Measurements from ENCODE around the gene DNM3.

Gene DNM3

DNA sequence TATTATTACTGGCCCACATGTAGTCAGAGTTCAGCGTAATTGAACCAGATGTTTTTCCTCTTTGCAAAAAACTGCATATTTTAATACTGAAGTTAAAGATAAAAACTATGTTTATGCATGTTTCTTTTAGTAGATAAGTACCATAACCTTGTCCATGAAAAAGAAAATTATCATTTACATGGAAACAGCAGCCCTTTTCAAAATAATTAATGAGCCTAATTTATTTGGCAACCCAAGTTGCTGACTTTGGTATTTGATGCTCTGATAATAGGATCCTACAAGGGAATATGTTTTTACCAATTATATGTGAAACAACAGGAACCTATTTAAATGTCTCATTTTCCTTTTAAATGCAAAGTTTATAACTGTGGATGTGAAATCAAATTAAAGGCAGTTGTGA lies 297.9 kb downstream of the DNM3 start:
- Histone ChIP-seq H3K79me2 (ENCODE audit: insufficient read depth, low read length) (no peaks in the 10 kb centered on the region), H3K4me3 (ENCODE audit: low read depth, low read length, poor library complexity, severe bottlenecking) (no peak overlapping the region), H3K9ac (ENCODE audit: low read length) (no peak overlapping the region), H3K27ac (ENCODE audit: low read depth, low read length, poor library complexity, severe bottlenecking) (no peak overlapping the region), H3K27me3 (ENCODE audit: insufficient read depth, low read length) (no peaks in the 10 kb centered on the region), H2AFZ (ENCODE audit: low read length) (no peak overlapping the region), H4K20me1 (ENCODE audit: insufficient read depth, low read length) (no peaks in the 10 kb centered on the region), H3K9me3 (ENCODE audit: low read length) (no peaks in the 10 kb centered on the region), H3K4me2 (ENCODE audit: low read length) (no peak overlapping the region), H3K4me1 (ENCODE audit: insufficient read depth, low read length, severe bottlenecking) (no peaks in the 10 kb centered on the region), H3K9me2 (ENCODE audit: low read depth, low read length) (no peaks in the 10 kb centered on the region), H3K36me3 (ENCODE audit: insufficient read depth, low read length) (no peaks in the 10 kb centered on the region), H3F3A (ENCODE audit: insufficient read depth, low read length) (no peaks in the 10 kb centered on the region)
- TF ChIP-seq, protein P1, sequence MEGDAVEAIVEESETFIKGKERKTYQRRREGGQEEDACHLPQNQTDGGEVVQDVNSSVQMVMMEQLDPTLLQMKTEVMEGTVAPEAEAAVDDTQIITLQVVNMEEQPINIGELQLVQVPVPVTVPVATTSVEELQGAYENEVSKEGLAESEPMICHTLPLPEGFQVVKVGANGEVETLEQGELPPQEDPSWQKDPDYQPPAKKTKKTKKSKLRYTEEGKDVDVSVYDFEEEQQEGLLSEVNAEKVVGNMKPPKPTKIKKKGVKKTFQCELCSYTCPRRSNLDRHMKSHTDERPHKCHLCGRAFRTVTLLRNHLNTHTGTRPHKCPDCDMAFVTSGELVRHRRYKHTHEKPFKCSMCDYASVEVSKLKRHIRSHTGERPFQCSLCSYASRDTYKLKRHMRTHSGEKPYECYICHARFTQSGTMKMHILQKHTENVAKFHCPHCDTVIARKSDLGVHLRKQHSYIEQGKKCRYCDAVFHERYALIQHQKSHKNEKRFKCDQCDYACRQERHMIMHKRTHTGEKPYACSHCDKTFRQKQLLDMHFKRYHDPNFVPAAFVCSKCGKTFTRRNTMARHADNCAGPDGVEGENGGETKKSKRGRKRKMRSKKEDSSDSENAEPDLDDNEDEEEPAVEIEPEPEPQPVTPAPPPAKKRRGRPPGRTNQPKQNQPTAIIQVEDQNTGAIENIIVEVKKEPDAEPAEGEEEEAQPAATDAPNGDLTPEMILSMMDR (IDR thresholded peaks at IDR 0.05; ENCODE audit: low read length), result no peak
- TF ChIP-seq EZH2 (IDR thresholded peaks at IDR 0.05; ENCODE audit: borderline replicate concordance, low read length), result no peak

DNA sequence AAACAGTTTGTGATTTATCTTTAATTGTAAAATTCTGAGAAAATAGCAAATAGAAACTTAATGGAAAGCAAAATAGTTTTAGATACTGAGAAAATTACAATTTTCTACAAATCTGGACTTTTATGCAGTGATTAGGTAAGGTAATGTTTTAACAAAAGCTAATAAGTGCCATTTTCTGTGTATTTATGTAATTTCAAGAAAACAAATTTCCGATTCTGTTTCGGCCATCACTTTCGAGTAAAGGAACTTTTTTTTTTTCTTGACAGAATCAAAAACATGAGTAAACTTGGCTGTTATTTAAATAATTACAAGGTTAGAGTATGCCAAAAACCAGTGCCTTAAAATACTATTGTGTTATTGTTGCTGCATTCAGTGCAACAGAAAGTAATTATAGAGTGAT lies 298.8 kb downstream of the DNM3 start:
- H3F3A ChIP-seq (ENCODE audit: insufficient read depth, low read length), result no peaks in the 10 kb centered on the region
- H3K27me3 ChIP-seq (ENCODE audit: insufficient read depth, low read length), result no peaks in the 10 kb centered on the region
- H3K4me1 ChIP-seq (ENCODE audit: insufficient read depth, low read length, severe bottlenecking), result no peaks in the 10 kb centered on the region
- H3K4me2 ChIP-seq (ENCODE audit: low read length), result no peak overlapping the region
- H3K9ac ChIP-seq (ENCODE audit: low read length), result no peak overlapping the region
- no peak overlapping the region for H3K4me3 ChIP-seq (ENCODE audit: low read depth, low read length, poor library complexity, severe bottlenecking)
- no peaks in the 10 kb centered on the region for H3K36me3 ChIP-seq (ENCODE audit: insufficient read depth, low read length)
- no peaks in the 10 kb centered on the region for H3K9me3 ChIP-seq (ENCODE audit: low read length)
- no peaks in the 10 kb centered on the region for H4K20me1 ChIP-seq (ENCODE audit: insufficient read depth, low read length)
- H3K79me2 ChIP-seq (ENCODE audit: insufficient read depth, low read length), result no peaks in the 10 kb centered on the region
- TF ChIP-seq, protein P1 (IDR thresholded peaks at IDR 0.05; ENCODE audit: low read length), result no peak
- no peak for TF ChIP-seq EZH2 (IDR thresholded peaks at IDR 0.05; ENCODE audit: borderline replicate concordance, low read length)
- no peaks in the 10 kb centered on the region for H3K9me2 ChIP-seq (ENCODE audit: low read depth, low read length)
- no peak overlapping the region for H3K27ac ChIP-seq (ENCODE audit: low read depth, low read length, poor library complexity, severe bottlenecking)
- no peak overlapping the region for H2AFZ ChIP-seq (ENCODE audit: low read length)

DNA sequence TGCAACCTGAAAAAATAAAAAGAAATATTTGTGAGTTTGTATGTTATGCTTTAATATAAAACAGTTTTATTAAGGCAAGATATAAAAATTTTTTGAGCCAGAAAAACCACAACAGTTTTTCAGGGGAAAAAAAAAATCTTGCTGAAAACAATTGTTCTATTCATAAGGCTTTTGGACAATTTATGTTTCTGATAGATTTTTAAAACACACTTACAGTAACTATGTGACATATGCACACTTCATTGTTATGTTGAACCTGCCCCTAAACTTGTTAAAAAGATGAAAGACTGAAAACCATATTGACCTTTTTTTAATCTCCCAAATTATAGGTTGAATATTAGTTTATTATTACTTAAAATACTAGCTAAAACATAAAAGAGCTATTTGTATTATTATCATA lies 299.3 kb downstream of the DNM3 start:
- H2AFZ ChIP-seq (ENCODE audit: low read length), result no peak overlapping the region
- H3K36me3 ChIP-seq (ENCODE audit: insufficient read depth, low read length), result no peaks in the 10 kb centered on the region
- H4K20me1 ChIP-seq (ENCODE audit: insufficient read depth, low read length), result no peaks in the 10 kb centered on the region
- no peak overlapping the region for H3K4me2 ChIP-seq (ENCODE audit: low read length)
- no peaks in the 10 kb centered on the region for H3F3A ChIP-seq (ENCODE audit: insufficient read depth, low read length)
- H3K4me3 ChIP-seq (ENCODE audit: low read depth, low read length, poor library complexity, severe bottlenecking), result no peak overlapping the region
- no peak overlapping the region for H3K9ac ChIP-seq (ENCODE audit: low read length)
- no peak for TF ChIP-seq EZH2 (IDR thresholded peaks at IDR 0.05; ENCODE audit: borderline replicate concordance, low read length)
- TF ChIP-seq, protein P1 (IDR thresholded peaks at IDR 0.05; ENCODE audit: low read length), result no peak
- no peaks in the 10 kb centered on the region for H3K9me3 ChIP-seq (ENCODE audit: low read length)
- no peaks in the 10 kb centered on the region for H3K4me1 ChIP-seq (ENCODE audit: insufficient read depth, low read length, severe bottlenecking)
- no peaks in the 10 kb centered on the region for H3K9me2 ChIP-seq (ENCODE audit: low read depth, low read length)
- H3K27me3 ChIP-seq (ENCODE audit: insufficient read depth, low read length), result no peaks in the 10 kb centered on the region
- H3K27ac ChIP-seq (ENCODE audit: low read depth, low read length, poor library complexity, severe bottlenecking), result no peak overlapping the region
- no peaks in the 10 kb centered on the region for H3K79me2 ChIP-seq (ENCODE audit: insufficient read depth, low read length)

Measured in OCI-LY1 (cell line).